ENCODE data around the gene IQSEC3.
"Not testable (repeated sequence)": the region's sequence is repeated elsewhere in the genome, so short reads cannot be mapped to it uniquely, and the experiment has no call there.

The IQSEC3 gene

GRCh38 chr12:113347-113746, 46.8 kb downstream of the IQSEC3 start:
- DNase-seq, result no peak

GRCh38 chr12:114626-115211, 48.2 kb downstream of the IQSEC3 start:
- DNase-seq, result no peak

- DNase-seq, result no peak
These were observed 49.0 kb downstream of the IQSEC3 start for GRCh38 chr12:115518-115917.

GRCh38 chr12:115960-116915, 49.7 kb downstream of the IQSEC3 start:
- DNase-seq, result no peak

- DNase-seq, result no peak
These were observed 50.7 kb downstream of the IQSEC3 start for GRCh38 chr12:117311-117710.

- DNase-seq, result no peak
These were observed 51.3 kb downstream of the IQSEC3 start for GRCh38 chr12:117816-118345.

GRCh38 chr12:118591-118990, 52.0 kb downstream of the IQSEC3 start:
- DNase-seq, result no peak

GRCh38 chr12:120951-121350, 54.4 kb downstream of the IQSEC3 start:
- DNase-seq, result no peak

- no peak for DNase-seq
These were observed 55.1 kb downstream of the IQSEC3 start for GRCh38 chr12:121647-122046.

- DNase-seq, result no peak
These were observed 58.5 kb downstream of the IQSEC3 start for GRCh38 chr12:125075-125474.

- DNase-seq, result no peak
These were observed 59.0 kb downstream of the IQSEC3 start for GRCh38 chr12:125566-125965.

- no peak for DNase-seq
These were observed 61.5 kb downstream of the IQSEC3 start for GRCh38 chr12:128079-128478.

GRCh38 chr12:129001-129400, 62.4 kb downstream of the IQSEC3 start:
- no peak for DNase-seq

GRCh38 chr12:130519-130918, 64.0 kb downstream of the IQSEC3 start:
- DNase-seq, result no peak

GRCh38 chr12:131008-131407, 64.4 kb downstream of the IQSEC3 start:
- DNase-seq, result no peak

GRCh38 chr12:131732-132495, 65.3 kb downstream of the IQSEC3 start:
- no peak for DNase-seq

GRCh38 chr12:133616-134232, 67.2 kb downstream of the IQSEC3 start:
- not testable (repeated sequence) for DNase-seq

- no peak for DNase-seq
These were observed 68.6 kb downstream of the IQSEC3 start for GRCh38 chr12:135138-135537.

- DNase-seq, result no peak
These were observed 71.8 kb downstream of the IQSEC3 start for GRCh38 chr12:138171-138897.

GRCh38 chr12:138898-139534, 72.4 kb downstream of the IQSEC3 start:
- DNase-seq, result no peak

GRCh38 chr12:139585-139984, 73.0 kb downstream of the IQSEC3 start:
- DNase-seq, result no peak

- DNase-seq, result no peak
These were observed 73.6 kb downstream of the IQSEC3 start for GRCh38 chr12:140162-140561.

All from activated effector memory CD4-positive, alpha-beta T cell treated with Interleukin-2 at 50 U/mL for 16 hours (primary cell).